Activated naive CD4-positive, alpha-beta T cell treated with anti-CD3 and anti-CD28 coated beads, Interleukin-2, amount 10 ng/mL, durations not matched to agents 7 days and 5 days (primary cell): Measurements from ENCODE around the gene MZF1.

Experiments used
- CTCF ChIA-PET: fragments of 350-600 bp; sonication (Branson Sonifier 250); formaldehyde crosslinking; loops from one replicate; lab custom pipeline; 2021; ENCODE audit warnings: antibody characterized with exemption; lab: Charles Lee
- DNase-seq: peaks from one replicate; pipeline ENCODE4 v3.0.0-alpha.2; 2020
- H3K27ac Mint-ChIP-seq: one replicate; pipeline ENCODE4 v1.8.0; 2021; ENCODE audit warnings: mild to moderate bottlenecking, moderate library complexity, mixed read lengths
- H3K27me3 Mint-ChIP-seq: one replicate; pipeline ENCODE4 v1.8.0; 2021; ENCODE audit warnings: mild to moderate bottlenecking, mixed read lengths
- H3K36me3 Mint-ChIP-seq: one replicate; pipeline ENCODE4 v1.8.0; 2021; ENCODE audit warnings: mixed read lengths
- H3K4me1 Mint-ChIP-seq: one replicate; pipeline ENCODE4 v1.8.0; 2021; ENCODE audit warnings: mixed read lengths
- H3K4me3 Mint-ChIP-seq: one replicate; pipeline ENCODE4 v1.8.0; 2021; ENCODE audit warnings: mild to moderate bottlenecking, moderate library complexity, mixed read lengths
- H3K9me3 Mint-ChIP-seq: one replicate; pipeline ENCODE4 v1.8.0; 2021; ENCODE audit warnings: mixed read lengths

MZF1 gene

DNA sequence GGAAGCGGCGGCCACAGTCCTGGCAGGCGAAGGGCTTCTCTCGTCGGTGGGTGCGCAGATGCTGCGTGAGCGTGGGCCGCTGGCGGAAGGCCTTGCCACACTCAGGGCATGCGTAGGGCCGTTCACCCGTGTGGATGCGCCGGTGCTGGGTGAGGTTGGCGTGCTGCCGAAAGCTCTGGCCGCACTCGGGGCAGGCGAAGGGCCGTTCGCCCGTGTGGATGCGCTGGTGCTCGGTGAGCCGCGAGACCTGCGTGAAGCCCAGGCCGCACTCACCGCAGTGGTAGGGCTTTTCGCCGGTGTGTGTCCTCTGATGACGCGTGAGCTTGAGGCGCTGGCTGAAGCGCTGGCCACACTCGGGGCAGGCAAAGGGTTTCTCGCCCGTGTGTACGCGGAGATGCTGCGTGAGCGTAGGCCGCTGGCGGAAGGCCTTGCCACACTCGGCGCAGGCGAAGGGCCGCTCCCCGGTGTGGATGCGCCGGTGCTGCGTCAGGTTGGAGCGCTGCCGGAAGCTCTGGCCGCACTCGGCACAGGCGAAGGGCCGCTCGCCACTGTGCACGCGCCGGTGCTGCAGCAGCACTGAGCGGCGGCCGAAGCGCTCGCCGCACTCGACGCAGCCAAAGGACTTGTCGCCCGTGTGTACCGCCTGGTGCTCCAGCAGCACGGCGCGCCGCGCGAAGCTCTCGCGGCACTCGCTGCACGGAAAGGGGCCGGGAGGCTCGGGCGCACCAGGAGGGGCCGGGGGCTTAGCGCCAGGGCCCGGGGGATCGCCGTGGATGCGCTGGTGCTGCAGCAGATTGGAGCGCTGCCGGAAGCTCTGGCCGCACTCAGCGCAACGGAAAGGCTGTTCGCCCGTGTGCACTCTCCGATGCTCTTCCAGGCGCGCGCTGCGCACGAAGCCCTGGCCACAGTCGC is 10.8 kb downstream of the MZF1 start:
- Mint-ChIP-seq H3K4me3 (peak overlapping the region; percentile 83), H3K4me1 (peaks cover 59% of the 10 kb centered on the region)

DNA sequence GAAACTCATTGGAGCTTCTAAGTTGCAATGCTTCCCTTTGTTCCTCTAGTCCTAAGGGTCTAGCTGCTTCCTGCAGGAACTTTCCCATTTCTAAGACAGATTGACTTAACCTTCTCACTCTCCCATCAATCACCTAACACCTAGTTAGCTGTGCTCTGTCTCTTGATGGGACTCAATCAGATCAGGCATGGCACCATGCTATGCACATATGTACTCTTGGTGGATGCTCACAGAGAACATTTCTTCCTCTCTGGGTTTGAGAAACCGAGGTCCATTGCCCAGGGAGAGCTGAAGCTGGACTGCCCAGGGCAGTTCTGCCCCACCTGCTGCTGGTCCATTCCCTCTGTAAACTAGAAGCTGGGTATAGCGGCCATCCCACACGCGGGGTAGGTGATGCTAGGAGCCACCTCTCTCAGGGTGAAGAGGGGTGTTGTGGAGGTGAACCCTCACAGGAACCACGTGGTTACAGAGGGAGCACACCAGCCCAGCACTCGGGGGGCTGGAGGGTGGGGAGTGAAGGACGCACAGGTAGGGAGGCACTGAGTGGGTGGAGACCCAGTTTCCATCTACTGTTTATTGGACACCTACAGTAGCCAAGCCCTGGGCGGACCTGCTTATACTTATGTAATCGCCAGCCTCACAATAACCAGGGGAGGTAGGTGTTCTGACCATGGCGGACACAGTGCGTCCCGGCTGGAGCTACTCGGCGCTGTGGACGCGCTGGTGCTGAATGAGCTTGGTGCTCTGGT is 11.6 kb downstream of the MZF1 start:
- DNase-seq: no peak
- CTCF ChIA-PET: interaction anchor here (1.9 to 3.4 kb wide), 3 partner anchors 20 to 48 kb away, joined by 5 to 20 read pairs (median 10); partner anchors contain the start of gene ZBTB45
- peak overlapping the region; percentile 83 for H3K4me3 Mint-ChIP-seq
- H3K9me3 Mint-ChIP-seq: no peaks in the 10 kb centered on the region
- H3K27me3 Mint-ChIP-seq: peaks cover 8% of the 10 kb centered on the region
- peaks cover 68% of the 10 kb centered on the region for H3K4me1 Mint-ChIP-seq
- H3K36me3 Mint-ChIP-seq: peaks cover 32% of the 10 kb centered on the region
- H3K27ac Mint-ChIP-seq: peak overlapping the region; percentile 94

More for the DNA sequence above, 10.8 kb downstream of the MZF1 start:
- CTCF ChIA-PET: interaction anchor here (1.9 to 3.4 kb wide), 3 partner anchors 19 to 49 kb away, joined by 5 to 20 read pairs (median 10); partner anchors contain the start of gene ZBTB45
- H3K9me3 Mint-ChIP-seq: no peaks in the 10 kb centered on the region
- DNase-seq: peak; percentile 64
- peak overlapping the region; percentile 94 for H3K27ac Mint-ChIP-seq
- H3K36me3 Mint-ChIP-seq: peaks cover 26% of the 10 kb centered on the region
- H3K27me3 Mint-ChIP-seq: peaks cover 8% of the 10 kb centered on the region

DNA sequence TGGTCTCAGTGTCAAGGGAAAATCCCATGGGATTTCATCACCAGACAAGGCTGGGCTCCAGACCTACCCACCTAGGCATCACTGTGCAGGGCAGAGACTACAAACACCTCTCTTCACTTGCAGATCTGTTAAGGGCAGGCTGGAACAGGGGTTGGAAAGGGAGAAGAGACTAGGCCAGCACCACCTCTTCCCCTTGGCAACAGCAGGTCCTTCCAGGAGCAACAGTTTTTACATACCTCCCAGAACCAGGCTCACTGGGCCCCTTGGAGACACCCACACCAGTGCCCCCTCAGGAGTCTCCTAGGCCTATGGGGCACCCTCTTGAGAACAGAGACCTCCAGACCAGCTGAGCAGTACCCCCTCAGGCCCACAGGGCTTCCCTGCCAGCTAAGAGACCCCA is 12.2 kb downstream of the MZF1 start:
- Mint-ChIP-seq H3K36me3 (peaks cover 37% of the 10 kb centered on the region), H3K27me3 (peaks cover 8% of the 10 kb centered on the region), H3K4me3 (peak overlapping the region; percentile 83), H3K27ac (peak overlapping the region; percentile 62), H3K9me3 (no peaks in the 10 kb centered on the region), H3K4me1 (peaks cover 74% of the 10 kb centered on the region)
- CTCF ChIA-PET: interaction anchor here (1.9 to 3.4 kb wide), 3 partner anchors 20 to 47 kb away, joined by 5 to 20 read pairs (median 10); partner anchors contain the start of gene ZBTB45
- no peak for DNase-seq

DNA sequence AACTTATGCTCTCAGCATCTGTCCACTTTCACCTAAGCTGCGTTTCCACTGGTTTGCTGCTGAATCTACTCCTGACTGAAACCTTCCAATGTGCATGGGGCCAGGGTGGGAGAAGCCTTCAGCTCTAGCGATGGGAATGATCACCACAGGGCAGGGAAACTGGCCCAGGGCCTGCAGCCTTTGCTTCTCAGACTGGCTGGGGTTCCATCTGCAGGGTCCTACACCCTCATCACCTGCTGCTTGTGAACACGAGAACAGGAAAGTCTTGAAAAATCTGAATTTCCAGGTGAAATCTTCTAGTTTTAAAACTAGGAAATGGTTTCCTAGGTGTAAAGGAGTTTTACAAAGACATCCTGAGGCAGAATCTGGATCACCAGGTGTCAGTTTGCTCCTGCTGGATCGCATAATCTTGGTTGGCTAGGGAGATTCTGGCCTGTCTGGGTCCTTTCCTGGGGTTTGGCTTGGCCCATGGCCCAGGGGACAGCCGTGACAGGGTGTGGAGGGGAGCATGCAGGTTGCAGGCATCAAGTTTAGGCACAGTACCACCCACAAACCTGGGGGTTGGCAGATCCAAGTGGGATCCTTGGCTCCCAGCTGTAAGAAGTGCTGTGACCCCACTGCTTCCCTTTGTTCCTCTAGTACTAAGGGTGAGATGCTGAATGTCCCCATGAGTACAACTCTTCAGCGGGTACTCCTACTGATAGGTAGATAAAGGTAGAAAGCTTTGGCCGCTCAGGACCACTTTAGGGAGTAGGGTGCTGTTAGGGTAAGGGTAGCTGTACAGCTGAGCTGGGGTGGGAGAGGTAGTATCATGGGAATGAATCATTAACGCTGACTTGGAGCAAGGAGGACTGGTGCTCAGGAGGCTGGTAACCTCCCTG is 12.9 kb downstream of the MZF1 start:
- CTCF ChIA-PET: interaction anchor here (3.3 to 3.4 kb wide), 2 partner anchors 21 to 41 kb away, joined by 10 to 20 read pairs; partner anchors contain the start of gene ZBTB45
- Mint-ChIP-seq H3K4me1 (peaks cover 76% of the 10 kb centered on the region), H3K9me3 (no peaks in the 10 kb centered on the region), H3K27me3 (peaks cover 8% of the 10 kb centered on the region), H3K27ac (peak overlapping the region; percentile 98), H3K36me3 (peaks cover 40% of the 10 kb centered on the region), H3K4me3 (peak overlapping the region; percentile 96)
- DNase-seq: no peak

DNA sequence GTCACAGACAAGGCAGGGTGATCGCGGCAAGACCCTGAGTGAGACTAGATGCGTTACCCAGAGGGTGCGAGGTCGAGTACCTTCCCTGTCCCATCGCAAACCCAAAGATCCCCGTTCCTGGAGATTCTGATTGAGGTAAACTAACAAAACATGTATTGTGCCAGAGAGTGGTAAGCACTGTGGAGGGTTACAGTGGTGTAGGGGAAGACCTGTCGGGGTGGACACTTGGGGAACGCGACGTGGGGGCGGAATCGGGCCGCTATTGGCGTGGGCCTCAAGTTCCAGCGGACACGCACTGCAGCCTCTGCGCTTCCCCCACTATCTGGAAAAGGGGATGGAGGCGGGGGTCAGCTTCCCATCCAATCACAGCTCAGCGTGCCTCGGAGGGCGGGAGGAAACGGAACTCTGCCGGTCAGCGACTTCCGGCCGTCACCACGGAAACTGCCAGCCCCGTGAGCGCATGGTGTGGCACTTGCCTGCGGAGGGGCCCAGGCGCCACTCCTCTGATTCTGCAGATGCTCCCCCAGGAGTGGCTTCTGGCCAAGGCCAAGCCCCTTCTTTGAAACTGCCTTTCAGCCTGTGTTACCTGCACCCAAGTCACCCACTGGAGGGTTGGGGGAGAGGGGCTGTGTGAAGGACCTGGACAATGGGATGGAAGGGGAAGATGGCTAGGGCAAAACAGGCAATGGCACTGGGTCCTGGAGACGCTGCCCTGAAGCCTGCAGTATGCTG is 13.7 kb downstream of the MZF1 start:
- DNase-seq: peak; percentile 83
- peak overlapping the region; percentile 96 for H3K4me3 Mint-ChIP-seq
- H3K9me3 Mint-ChIP-seq: no peaks in the 10 kb centered on the region
- peak overlapping the region; percentile 98 for H3K27ac Mint-ChIP-seq
- CTCF ChIA-PET: interaction anchor here (3.4 kb wide), 1 partner anchor 22 kb away, joined by 10 read pairs; no protein-coding TSS in a partner anchor
- peaks cover 44% of the 10 kb centered on the region for H3K36me3 Mint-ChIP-seq
- H3K4me1 Mint-ChIP-seq: peaks cover 79% of the 10 kb centered on the region
- peaks cover 8% of the 10 kb centered on the region for H3K27me3 Mint-ChIP-seq

DNA sequence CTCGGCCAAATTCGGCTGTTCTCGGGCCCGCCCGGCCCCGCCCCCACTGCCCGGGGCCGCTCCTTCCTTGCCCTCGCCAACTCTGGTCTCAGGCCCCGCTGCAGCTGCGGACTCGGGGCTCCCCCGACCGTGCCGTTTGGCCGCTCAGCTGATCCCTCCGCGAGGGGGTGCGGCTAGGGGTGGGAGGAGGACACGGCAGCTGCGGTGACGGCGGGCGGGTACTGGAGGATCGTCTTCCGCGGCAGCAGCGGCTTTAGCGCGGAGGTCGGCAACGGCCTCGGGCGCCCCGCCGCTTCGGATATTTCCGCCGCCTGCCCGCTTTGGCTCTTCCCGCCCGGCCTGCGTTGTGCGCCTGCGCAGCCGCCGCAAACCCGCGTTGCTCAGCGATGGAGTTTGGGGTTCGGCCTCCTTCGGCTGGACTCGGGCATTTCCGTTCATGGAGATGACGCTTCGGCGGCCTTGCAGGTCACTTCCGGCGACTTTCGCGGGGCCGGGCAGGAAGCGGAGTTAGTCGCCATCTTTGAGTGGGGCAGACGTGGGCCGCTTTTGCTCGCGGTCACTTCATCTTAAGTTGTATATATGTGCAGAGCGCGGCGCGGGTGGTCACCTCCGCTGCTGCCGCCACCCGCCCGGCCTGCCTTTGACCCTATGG is 14.4 kb downstream of the MZF1 start:
- Mint-ChIP-seq H3K9me3 (no peaks in the 10 kb centered on the region), H3K4me3 (peak overlapping the region; percentile 96), H3K27me3 (peaks cover 6% of the 10 kb centered on the region), H3K4me1 (peaks cover 79% of the 10 kb centered on the region), H3K36me3 (peaks cover 46% of the 10 kb centered on the region), H3K27ac (peak overlapping the region; percentile 98)
- DNase-seq: peak; percentile 100
- CTCF ChIA-PET: no interaction called here

DNA sequence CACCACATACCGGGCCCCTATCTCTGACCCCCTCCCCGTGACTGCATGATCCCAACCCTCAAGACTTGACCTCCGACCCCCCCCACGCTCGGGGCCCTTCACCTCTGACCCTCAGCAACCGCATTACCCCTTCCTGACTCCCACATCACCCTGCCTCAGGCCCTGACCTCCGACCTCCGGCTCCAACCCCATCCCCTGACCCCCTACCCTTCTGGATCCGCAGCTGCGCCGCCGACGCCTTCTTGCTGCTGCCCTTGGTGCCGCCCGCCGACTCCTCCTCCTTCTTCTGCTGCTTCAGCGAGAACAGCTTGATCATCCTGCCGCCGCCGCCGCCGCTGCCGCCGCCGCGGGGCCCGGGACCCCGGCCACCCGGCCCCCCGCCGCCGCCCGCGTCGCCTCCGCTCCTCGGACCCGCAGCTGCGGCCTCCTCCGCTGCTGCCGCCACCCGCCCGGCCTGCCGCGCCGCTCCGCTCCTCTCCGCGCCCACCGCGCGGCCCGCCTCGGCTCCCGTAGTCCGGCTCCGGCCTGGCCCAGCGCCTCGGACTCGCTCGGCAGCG is 15.0 kb downstream of the MZF1 start, which contains the start of gene UBE2M:
TSS of gene UBE2M (minus strand) at position 546 of the 557 bp plus-strand sequence. CDS start at position 316, 230 bp downstream.
- no peaks in the 10 kb centered on the region for H3K27me3 Mint-ChIP-seq
- H3K4me3 Mint-ChIP-seq: peak within 1 kb of the TSS; percentile 96
- H3K9me3 Mint-ChIP-seq: no peaks in the 10 kb centered on the region
- H3K4me1 Mint-ChIP-seq: peaks cover 76% of the 10 kb centered on the region
- CTCF ChIA-PET: interaction anchor here (1.6 kb wide), 1 partner anchor 44 kb away, joined by 3 read pairs; no protein-coding TSS in a partner anchor
- peaks cover 45% of the 10 kb centered on the region for H3K36me3 Mint-ChIP-seq
- H3K27ac Mint-ChIP-seq: peak within 1 kb of the TSS; percentile 98
- DNase-seq: peak; percentile 82

DNA sequence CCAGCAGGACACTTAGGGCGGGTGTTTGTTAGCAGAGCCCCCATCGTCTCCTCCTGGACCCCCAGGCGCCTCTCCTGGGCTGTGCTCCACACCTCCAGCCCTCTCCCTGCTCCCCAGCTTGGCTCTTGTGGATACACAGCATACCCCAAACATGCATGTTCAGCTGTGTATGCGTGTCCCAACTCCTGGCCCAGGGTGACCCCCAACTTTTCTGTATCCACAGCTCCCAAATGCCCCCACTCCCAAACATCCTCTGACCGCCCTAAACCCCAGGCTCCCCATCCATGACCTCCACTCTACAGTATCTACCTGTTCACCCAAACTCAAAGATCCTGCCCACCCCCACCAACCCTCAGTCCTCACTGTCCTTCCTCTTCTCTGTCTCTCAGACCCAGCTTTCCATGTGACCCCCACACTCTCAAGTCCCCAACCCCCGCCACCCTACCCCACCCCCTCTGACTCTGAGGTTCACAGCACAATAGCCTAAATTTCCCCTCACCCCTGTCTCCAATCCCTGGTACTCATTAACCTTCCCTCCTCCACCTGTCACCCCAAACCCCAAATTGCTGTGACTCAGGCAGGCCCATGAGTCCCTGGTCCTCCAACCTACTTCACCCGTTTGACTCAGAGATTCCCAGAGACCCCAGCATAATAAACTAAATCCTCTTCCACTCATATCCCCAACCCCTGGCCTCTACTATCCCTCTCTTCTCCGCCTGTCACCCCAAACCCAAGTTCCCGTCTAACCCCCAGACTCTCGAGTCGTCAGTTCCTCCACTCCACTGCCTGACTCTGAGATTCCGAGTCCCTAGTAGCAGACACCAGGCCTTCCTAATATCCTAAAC is 15.7 kb downstream of the MZF1 start:
- CTCF ChIA-PET: interaction anchor here (0.9 to 1.6 kb wide), 2 partner anchors 37 to 43 kb away, joined by 3 to 4 read pairs; partner anchors contain the start of gene ZBTB45
- H3K36me3 Mint-ChIP-seq: peaks cover 48% of the 10 kb centered on the region

DNA sequence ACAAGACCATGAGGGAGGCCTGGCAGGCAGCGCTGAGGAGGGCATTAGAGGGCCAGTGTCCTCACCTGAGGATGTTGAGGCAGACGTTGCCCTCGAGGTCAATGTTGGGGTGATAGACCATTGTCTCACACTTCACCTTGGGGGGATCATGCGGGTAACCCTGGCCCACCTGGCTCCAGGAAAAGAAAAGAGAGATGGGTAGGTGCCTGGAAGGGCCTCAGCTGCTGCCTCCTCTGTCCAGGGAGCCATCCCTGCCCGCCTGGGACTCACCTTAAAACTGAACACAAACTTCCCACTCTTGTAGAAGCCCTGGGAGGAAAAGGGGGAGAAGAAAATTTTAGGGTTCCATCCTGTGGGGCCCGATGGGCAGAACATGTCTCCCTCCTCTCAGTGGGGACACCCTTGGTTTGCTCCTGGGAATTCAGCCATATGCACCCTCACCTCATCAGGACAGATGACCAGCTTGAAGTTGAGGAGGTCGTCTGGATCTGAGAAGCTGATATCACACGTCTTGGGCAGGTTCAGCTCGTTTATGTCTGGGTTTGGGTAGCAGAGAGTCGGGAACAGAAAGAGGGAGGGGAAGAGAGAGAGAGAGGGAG is 16.4 kb downstream of the MZF1 start:
- Mint-ChIP-seq H3K9me3 (no peaks in the 10 kb centered on the region), H3K36me3 (peaks cover 55% of the 10 kb centered on the region), H3K4me3 (peak overlapping the region; percentile 96), H3K4me1 (peaks cover 70% of the 10 kb centered on the region), H3K27me3 (no peaks in the 10 kb centered on the region), H3K27ac (peak overlapping the region; percentile 94)
- CTCF ChIA-PET: interaction anchor here (0.9 to 1.6 kb wide), 2 partner anchors 37 to 42 kb away, joined by 3 to 4 read pairs; partner anchors contain the start of gene ZBTB45
- no peak for DNase-seq

More for the DNA sequence above, 15.7 kb downstream of the MZF1 start:
- peak overlapping the region; percentile 96 for H3K4me3 Mint-ChIP-seq
- peaks cover 77% of the 10 kb centered on the region for H3K4me1 Mint-ChIP-seq
- no peaks in the 10 kb centered on the region for H3K27me3 Mint-ChIP-seq
- no peak for DNase-seq
- no peaks in the 10 kb centered on the region for H3K9me3 Mint-ChIP-seq
- peak overlapping the region; percentile 96 for H3K27ac Mint-ChIP-seq

DNA sequence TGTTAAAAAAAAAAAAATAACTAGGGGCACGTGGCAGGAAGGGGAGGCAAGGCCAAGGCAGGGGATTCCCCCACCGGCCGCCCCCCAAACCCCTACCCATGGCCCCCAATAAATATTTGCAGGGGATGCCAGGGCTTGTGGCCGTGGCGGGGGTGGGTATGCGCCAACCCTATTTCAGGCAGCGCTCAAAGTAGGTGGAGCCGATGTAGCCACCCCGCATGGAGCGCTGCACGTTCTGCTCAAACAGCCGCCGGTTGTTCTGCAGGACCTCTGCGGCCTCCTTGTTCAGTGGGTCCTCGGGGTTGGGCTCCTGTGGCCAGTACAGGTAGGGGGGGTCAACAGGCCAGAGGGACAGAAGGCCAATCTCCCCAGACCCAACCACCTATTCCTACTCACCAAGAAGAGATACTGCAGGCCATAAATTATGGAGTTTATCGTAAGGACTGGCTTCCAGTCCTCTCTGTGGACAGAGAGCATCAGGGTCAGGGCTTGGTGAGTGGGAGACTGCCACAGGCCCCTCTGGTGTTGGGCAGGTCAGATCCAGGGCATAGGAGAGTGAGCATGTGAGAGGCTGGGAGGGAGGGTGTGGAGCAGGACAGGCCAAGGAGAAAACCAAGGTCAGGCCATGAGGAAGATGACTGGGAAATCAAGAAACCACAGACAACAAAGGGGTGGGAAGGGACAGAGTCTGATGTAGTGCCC is 17.1 kb downstream of the MZF1 start:
- Mint-ChIP-seq H3K27me3 (no peaks in the 10 kb centered on the region), H3K9me3 (no peaks in the 10 kb centered on the region), H3K4me3 (peak overlapping the region; percentile 96), H3K36me3 (peaks cover 57% of the 10 kb centered on the region), H3K4me1 (peaks cover 64% of the 10 kb centered on the region), H3K27ac (peak overlapping the region; percentile 94)
- CTCF ChIA-PET: interaction anchor here (1.4 to 3.0 kb wide), 2 partner anchors 37 to 42 kb away, joined by 5 to 21 read pairs; partner anchors contain the start of gene ZBTB45
- no peak for DNase-seq
